ENCODE results near the gene CYP19A1.

DNA sequence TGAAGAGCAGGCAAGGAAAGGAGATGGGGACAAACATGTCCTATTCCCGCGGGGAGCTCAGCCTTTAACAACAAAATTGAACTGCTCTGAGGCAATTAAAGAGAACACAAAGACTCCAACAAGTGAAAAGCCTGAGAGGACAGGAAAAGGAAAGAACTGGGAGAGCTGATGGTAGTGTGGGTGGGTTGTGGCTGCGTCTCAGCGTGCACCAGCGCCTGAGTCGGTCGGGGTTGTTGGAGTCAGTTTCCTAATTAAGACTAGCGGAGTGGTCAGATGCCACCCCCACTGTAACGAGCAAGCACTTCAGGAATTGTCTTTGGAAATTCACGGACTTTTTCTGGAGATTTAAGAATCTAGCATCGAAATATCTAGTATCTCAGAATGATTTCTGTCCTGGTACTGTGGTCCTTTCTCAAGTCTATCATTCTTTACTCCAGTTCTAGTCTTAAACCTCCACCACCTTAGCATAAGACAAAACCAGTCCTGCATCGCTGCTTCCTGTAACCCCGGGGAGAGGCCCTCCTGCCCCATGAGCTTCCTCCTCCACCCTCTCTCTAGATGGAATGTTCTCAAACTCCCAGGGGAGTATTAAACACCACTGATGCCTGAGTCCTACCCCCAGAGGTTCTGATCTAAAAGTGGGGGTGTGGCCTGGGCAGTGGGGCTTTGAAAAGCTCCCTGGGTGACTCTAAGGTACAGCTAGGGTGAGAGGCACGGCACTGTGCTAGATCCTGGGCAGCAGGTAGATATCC, 104.0 kb downstream of the CYP19A1 start:
- TF ChIP-seq, protein P1, sequence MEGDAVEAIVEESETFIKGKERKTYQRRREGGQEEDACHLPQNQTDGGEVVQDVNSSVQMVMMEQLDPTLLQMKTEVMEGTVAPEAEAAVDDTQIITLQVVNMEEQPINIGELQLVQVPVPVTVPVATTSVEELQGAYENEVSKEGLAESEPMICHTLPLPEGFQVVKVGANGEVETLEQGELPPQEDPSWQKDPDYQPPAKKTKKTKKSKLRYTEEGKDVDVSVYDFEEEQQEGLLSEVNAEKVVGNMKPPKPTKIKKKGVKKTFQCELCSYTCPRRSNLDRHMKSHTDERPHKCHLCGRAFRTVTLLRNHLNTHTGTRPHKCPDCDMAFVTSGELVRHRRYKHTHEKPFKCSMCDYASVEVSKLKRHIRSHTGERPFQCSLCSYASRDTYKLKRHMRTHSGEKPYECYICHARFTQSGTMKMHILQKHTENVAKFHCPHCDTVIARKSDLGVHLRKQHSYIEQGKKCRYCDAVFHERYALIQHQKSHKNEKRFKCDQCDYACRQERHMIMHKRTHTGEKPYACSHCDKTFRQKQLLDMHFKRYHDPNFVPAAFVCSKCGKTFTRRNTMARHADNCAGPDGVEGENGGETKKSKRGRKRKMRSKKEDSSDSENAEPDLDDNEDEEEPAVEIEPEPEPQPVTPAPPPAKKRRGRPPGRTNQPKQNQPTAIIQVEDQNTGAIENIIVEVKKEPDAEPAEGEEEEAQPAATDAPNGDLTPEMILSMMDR (tag by site-specific recombination; IDR thresholded peaks at IDR 0.05), result no peak
- TF ChIP-seq, protein P2, sequence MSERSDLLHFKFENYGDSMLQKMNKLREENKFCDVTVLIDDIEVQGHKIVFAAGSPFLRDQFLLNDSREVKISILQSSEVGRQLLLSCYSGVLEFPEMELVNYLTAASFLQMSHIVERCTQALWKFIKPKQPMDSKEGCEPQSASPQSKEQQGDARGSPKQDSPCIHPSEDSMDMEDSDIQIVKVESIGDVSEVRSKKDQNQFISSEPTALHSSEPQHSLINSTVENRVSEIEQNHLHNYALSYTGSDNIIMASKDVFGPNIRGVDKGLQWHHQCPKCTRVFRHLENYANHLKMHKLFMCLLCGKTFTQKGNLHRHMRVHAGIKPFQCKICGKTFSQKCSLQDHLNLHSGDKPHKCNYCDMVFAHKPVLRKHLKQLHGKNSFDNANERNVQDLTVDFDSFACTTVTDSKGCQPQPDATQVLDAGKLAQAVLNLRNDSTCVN (tag by site-specific recombination; optimal IDR thresholded peaks at IDR 0.05), result no peak
- TF ChIP-seq ZBTB21 (tag by site-specific recombination; IDR thresholded peaks at IDR 0.05) (no peak), ZNF510 (tag by site-specific recombination; IDR thresholded peaks at IDR 0.05; ENCODE audit: insufficient replicate concordance) (no peak), REPIN1 (tag by site-specific recombination; IDR thresholded peaks at IDR 0.05; ENCODE audit: low read depth) (no peak)
- TF ChIP-seq, protein P3, sequence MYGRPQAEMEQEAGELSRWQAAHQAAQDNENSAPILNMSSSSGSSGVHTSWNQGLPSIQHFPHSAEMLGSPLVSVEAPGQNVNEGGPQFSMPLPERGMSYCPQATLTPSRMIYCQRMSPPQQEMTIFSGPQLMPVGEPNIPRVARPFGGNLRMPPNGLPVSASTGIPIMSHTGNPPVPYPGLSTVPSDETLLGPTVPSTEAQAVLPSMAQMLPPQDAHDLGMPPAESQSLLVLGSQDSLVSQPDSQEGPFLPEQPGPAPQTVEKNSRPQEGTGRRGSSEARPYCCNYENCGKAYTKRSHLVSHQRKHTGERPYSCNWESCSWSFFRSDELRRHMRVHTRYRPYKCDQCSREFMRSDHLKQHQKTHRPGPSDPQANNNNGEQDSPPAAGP (tag by site-specific recombination; IDR thresholded peaks at IDR 0.05), result no peak
